HCT116 (cell line): ENCODE measurements around the gene CDH13. TPM values are rescaled to one million over a fixed set of nuclear protein-coding genes. Genes with fewer than 3 reads are reported as not detected.

Experiments used
- ATAC-seq: fragments of 200-7000 bp; cut with Tn5 transposase; 2 replicates; pipeline ENCODE4 v1.9.1; 2020; ENCODE audit warnings: mild to moderate bottlenecking, moderate library complexity
- BruUV-seq: library from RNA; stranded (reverse); fragments of 400-500 nt; replicated peaks from 2 replicates; lab custom pipeline; 2021; lab: Mats Ljungman, UMichigan
- CTCF ChIA-PET: fragments of 300-600 bp; sonication (Branson Sonifier 250); formaldehyde crosslinking; loops from one replicate; lab custom pipeline; 2021; ENCODE audit warnings: antibody characterized with exemption; lab: Charles Lee
- POLR2A ChIA-PET: fragments of 300-600, 350-600 bp; sonication (Branson Sonifier 250); formaldehyde crosslinking; loops from one replicate; lab custom pipeline; 2021; ENCODE audit warnings: antibody characterized with exemption; lab: Charles Lee
- RAD21 ChIA-PET, 2 experiments: fragments of 300-600 bp; sonication (Branson Sonifier 250); formaldehyde crosslinking; loops; one replicate each; lab custom pipeline; 2023; ENCODE audit warnings: low total read pairs in 2 of 2; ENCODE audit not compliant: uncharacterized antibody in 2 of 2, unreplicated experiment in 2 of 2, low non-redundant PET in 1 of 2; lab: Charles Lee
- DNase-seq: peaks from one replicate; pipeline ENCODE4 v3.0.0-alpha.2; 2010; ENCODE audit warnings: low read depth, low spot score
- H2AFZ ChIP-seq: fragments of 200-600 bp; shearing (Covaris generic), sonication (generic); 2 replicates; pipeline ENCODE4 v1.6.1; 2017; ENCODE audit warnings: low read depth, mixed run types, mixed read lengths, antibody characterized with exemption, low read length; ENCODE audit not compliant: poor library complexity, severe bottlenecking
- H3K27ac ChIP-seq: 2 replicates; pipeline ENCODE4 v1.5.1; 2012; ENCODE audit warnings: low read depth, low read length
- H3K27me3 ChIP-seq: fragments of 200-600 bp; sonication (generic); 2 replicates; pipeline ENCODE4 v1.6.1; 2016; ENCODE audit warnings: mixed run types, low read length, mixed read lengths; ENCODE audit not compliant: insufficient read depth
- H3K36me3 ChIP-seq, 2 experiments: fragments of 200-500 bp in 1 of 2; fragments of 200-600 bp in 1 of 2; sonication (Bioruptor generic) in 1 of 2; sonication (generic) in 1 of 2; 2 replicates each; pipeline versions ENCODE4 v1.5.1 to v1.6.1; 2014 to 2016; ENCODE audit warnings: low read length in 2 of 2, inconsistent platforms in 1 of 2, mixed read lengths in 1 of 2, mixed run types in 1 of 2; ENCODE audit not compliant: insufficient read depth in 2 of 2, control insufficient read depth in 1 of 2
- H3K4me1 ChIP-seq, 2 experiments: fragments of 200-600 bp in 1 of 2; sonication (generic) in 1 of 2; 2 replicates each; pipeline versions ENCODE4 v1.5.1 to v1.6.1; 2012 to 2017; ENCODE audit warnings: low read length in 2 of 2, inconsistent platforms in 1 of 2, mild to moderate bottlenecking in 1 of 2, mixed read lengths in 1 of 2, mixed run types in 1 of 2, moderate library complexity in 1 of 2; ENCODE audit not compliant: insufficient read depth in 2 of 2, control insufficient read depth in 1 of 2
- H3K4me2 ChIP-seq: fragments of 200-600 bp; sonication (generic); 2 replicates; pipeline ENCODE4 v1.6.1; 2017; ENCODE audit warnings: mixed run types, low read length, mixed read lengths
- H3K4me3 ChIP-seq, 2 experiments: fragments of 200-600 bp in 1 of 2; sonication (generic) in 1 of 2; replicated peaks in 1 of 2; 2 replicates each; pipeline ENCODE4 v1.5.1; 2011 to 2016; ENCODE audit warnings: low read length in 2 of 2, control low read depth in 1 of 2, low read depth in 1 of 2, mild to moderate bottlenecking in 1 of 2, mixed read lengths in 1 of 2, mixed run types in 1 of 2
- H3K79me2 ChIP-seq: fragments of 200-600 bp; sonication (generic); 2 replicates; pipeline ENCODE4 v1.6.1; 2017; ENCODE audit warnings: mild to moderate bottlenecking, mixed run types, low read length, moderate library complexity, mixed read lengths; ENCODE audit not compliant: insufficient read depth
- H3K9ac ChIP-seq: fragments of 200-600 bp; sonication (generic); 2 replicates; pipeline ENCODE4 v1.6.1; 2016; ENCODE audit warnings: low read length, mixed read lengths
- H3K9me2 ChIP-seq: fragments of 200-600 bp; sonication (generic), shearing (Covaris generic); 2 replicates; pipeline ENCODE4 v1.6.1; 2017; ENCODE audit warnings: mixed run types, mild to moderate bottlenecking, moderate library complexity; ENCODE audit not compliant: insufficient read depth
- H3K9me3 ChIP-seq, 2 experiments: fragments of 200-500 bp in 1 of 2; fragments of 200-600 bp in 1 of 2; sonication (Bioruptor generic) in 1 of 2; sonication (generic) in 1 of 2; 2 replicates each; pipeline ENCODE4 v1.6.1; 2014 to 2017; ENCODE audit warnings: low read length in 2 of 2, mixed read lengths in 2 of 2, inconsistent platforms in 1 of 2, low read depth in 1 of 2, mild to moderate bottlenecking in 1 of 2, mixed run types in 1 of 2, moderate library complexity in 1 of 2; ENCODE audit not compliant: control insufficient read depth in 1 of 2, insufficient read depth in 1 of 2
- H4K20me1 ChIP-seq: fragments of 200-600 bp; sonication (generic), shearing (Covaris generic); 2 replicates; pipeline ENCODE4 v1.6.1; 2017; ENCODE audit warnings: mixed run types, mild to moderate bottlenecking, moderate library complexity; ENCODE audit not compliant: insufficient read depth
- CBX3 ChIP-seq: IDR thresholded peaks from 2 replicates; pipeline ENCODE4 v1.6.1; 2012; ENCODE audit warnings: low read depth
- CEBPB ChIP-seq: IDR thresholded peaks from 2 replicates; pipeline ENCODE4 v1.6.1; 2012; ENCODE audit warnings: low read depth
- EGR1 ChIP-seq: IDR thresholded peaks from 2 replicates; pipeline ENCODE4 v1.6.1; 2012; ENCODE audit warnings: low read depth
- ELF1 ChIP-seq: IDR thresholded peaks from 2 replicates; pipeline ENCODE4 v1.6.1; 2012; ENCODE audit warnings: low read depth, borderline replicate concordance
- EZH2 ChIP-seq: fragments of 200-600 bp; sonication (generic); IDR thresholded peaks from 2 replicates; pipeline ENCODE4 v1.6.1; 2017; ENCODE audit warnings: antibody characterized with exemption, mixed run types
- EZH2phosphoT487 ChIP-seq: fragments of 200-600 bp; IDR thresholded peaks from 2 replicates; pipeline ENCODE4 v1.6.1; 2018; ENCODE audit warnings: antibody characterized with exemption, borderline replicate concordance
- JUND ChIP-seq: IDR thresholded peaks from 2 replicates; pipeline ENCODE4 v1.6.1; 2012
- POLR2A ChIP-seq: IDR thresholded peaks from 2 replicates; pipeline ENCODE4 v1.7.0; 2011; ENCODE audit warnings: borderline replicate concordance; ENCODE audit not compliant: insufficient read depth, insufficient read length; ENCODE audit errors: extremely low read depth
- POLR2AphosphoS5 ChIP-seq: IDR thresholded peaks from 2 replicates; pipeline ENCODE4 v1.6.1; 2011; ENCODE audit warnings: mild to moderate bottlenecking, low read depth, low read length, moderate library complexity
- RAD21 ChIP-seq: IDR thresholded peaks from 2 replicates; pipeline ENCODE4 v1.6.1; 2012; ENCODE audit warnings: low read depth, mild to moderate bottlenecking
- SIN3A ChIP-seq: IDR thresholded peaks from 2 replicates; pipeline ENCODE4 v1.6.1; 2012; ENCODE audit warnings: low read depth
- SRF ChIP-seq: IDR thresholded peaks from 2 replicates; pipeline ENCODE4 v1.6.1; 2012; ENCODE audit warnings: low read depth
- YY1 ChIP-seq: IDR thresholded peaks from 2 replicates; pipeline ENCODE4 v1.6.1; 2011; ENCODE audit warnings: low read length, low read depth, moderate library complexity, mild to moderate bottlenecking; ENCODE audit not compliant: insufficient replicate concordance; ENCODE audit errors: extremely low read depth
- ZFX ChIP-seq: fragments of 450-650 bp; IDR thresholded peaks from 2 replicates; pipeline ENCODE4 v1.6.1; 2017
- ZNF274 ChIP-seq: fragments of 200-500 bp; sonication (Bioruptor generic); IDR thresholded peaks from 2 replicates; pipeline ENCODE4 v1.6.1; 2014; ENCODE audit warnings: mild to moderate bottlenecking, low read depth, low read length, inconsistent platforms
- intact Hi-C: fragments of 100-400 bp; cut with micrococcal nuclease; formaldehyde crosslinking; loops from 2 replicates; pipeline ENCODE4 v1.10.0; 2022
- total RNA-seq: library from RNA; stranded (reverse); gene quantifications from one replicate; pipeline ENCODE4 v1.2.1, GENCODE V29; 2021; ENCODE audit not compliant: unreplicated experiment
- TF ChIP-seq, protein P1 (sequence below): IDR thresholded peaks from 2 replicates; pipeline ENCODE4 v1.6.1; 2012
- TF ChIP-seq, protein P2 (sequence below): IDR thresholded peaks from 2 replicates; pipeline ENCODE4 v1.6.1; 2012; ENCODE audit warnings: low read depth
- TF ChIP-seq, protein P3 (sequence below): IDR thresholded peaks from 2 replicates; pipeline ENCODE4 v1.6.1; 2012

Gene CDH13
- total RNA-seq, 1 experiment from 2014 or later: not detected

DNA sequence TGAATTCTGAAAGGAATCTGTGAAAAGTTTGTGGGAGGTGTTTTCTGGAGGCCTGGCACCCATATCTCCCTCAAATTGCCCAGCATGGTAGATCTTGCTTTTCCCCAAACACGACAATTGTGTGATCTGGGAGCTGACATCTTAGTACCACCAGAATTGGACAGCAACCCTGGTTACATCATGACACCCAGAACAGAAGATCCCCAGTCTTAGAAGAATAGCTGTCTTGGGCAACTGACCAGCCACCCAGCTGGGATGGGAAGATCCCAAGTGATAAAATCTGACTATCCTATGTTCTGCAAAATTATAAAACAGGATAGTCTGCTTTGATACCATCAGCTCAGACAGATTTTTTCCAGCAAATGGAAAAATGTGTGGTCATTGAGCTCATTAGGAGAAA is 235.3 kb downstream of the CDH13 start:
- H3K9ac ChIP-seq: no peak overlapping the region
- no TSS peak for BruUV-seq
- H3K36me3 ChIP-seq: no peaks in the 10 kb centered on the region
- TF ChIP-seq ZFX (no peak), CEBPB (no peak), POLR2A (no peak), EZH2 (no peak), JUND (no peak), POLR2AphosphoS5 (no peak), YY1 (no peak), RAD21 (no peak)
- TF ChIP-seq, protein P1, sequence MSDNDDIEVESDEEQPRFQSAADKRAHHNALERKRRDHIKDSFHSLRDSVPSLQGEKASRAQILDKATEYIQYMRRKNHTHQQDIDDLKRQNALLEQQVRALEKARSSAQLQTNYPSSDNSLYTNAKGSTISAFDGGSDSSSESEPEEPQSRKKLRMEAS: no peak
- ChIA-PET CTCF (no interaction called here), RAD21 (no interaction called here), POLR2A (no interaction called here)
- H3K4me1 ChIP-seq: no peaks in the 10 kb centered on the region
- no peak overlapping the region for H2AFZ ChIP-seq
- ATAC-seq (no peak), DNase-seq (no peak)
- intact Hi-C loops: no loop called here
- no peaks in the 10 kb centered on the region for H3K79me2 ChIP-seq
- peaks cover 18 to 30% of the 10 kb centered on the region in 2 experiments; a peak in 2 of 4 replicates for H3K9me3 ChIP-seq
- H3K4me3 ChIP-seq: no peak overlapping the region
- no peak overlapping the region for H3K27ac ChIP-seq
- H3K27me3 ChIP-seq: no peaks in the 10 kb centered on the region
- H3K9me2 ChIP-seq: no peaks in the 10 kb centered on the region
- no peaks in the 10 kb centered on the region for H4K20me1 ChIP-seq
- no peak overlapping the region for H3K4me2 ChIP-seq

GRCh38 chr16:82864332-82865040 is 237.7 kb downstream of the CDH13 start:
- ChIA-PET RAD21 (no interaction called here), CTCF (no interaction called here), POLR2A (no interaction called here)
- no peak overlapping the region for H3K9ac ChIP-seq
- no peaks in the 10 kb centered on the region for H3K4me1 ChIP-seq
- H3K9me3 ChIP-seq: peaks cover 19 to 27% of the 10 kb centered on the region in 2 experiments; a peak in 2 of 4 replicates
- ATAC-seq: no peak
- no peak overlapping the region for H3K4me3 ChIP-seq
- DNase-seq: no peak
- H4K20me1 ChIP-seq: no peaks in the 10 kb centered on the region
- H3K27me3 ChIP-seq: no peaks in the 10 kb centered on the region
- H3K9me2 ChIP-seq: no peaks in the 10 kb centered on the region
- no peak overlapping the region for H3K4me2 ChIP-seq
- H2AFZ ChIP-seq: no peak overlapping the region
- H3K79me2 ChIP-seq: no peaks in the 10 kb centered on the region
- no peak overlapping the region for H3K27ac ChIP-seq
- BruUV-seq: no TSS peak
- intact Hi-C loops: no loop called here
- no peaks in the 10 kb centered on the region for H3K36me3 ChIP-seq
- TF ChIP-seq CBX3 (no peak), YY1 (no peak), CEBPB (no peak), ZFX (no peak), ELF1 (no peak), ZNF274 (no peak), SIN3A (no peak), EZH2phosphoT487 (no peak), POLR2AphosphoS5 (no peak), RAD21 (no peak), EZH2 (no peak), SRF (no peak), JUND (no peak), EGR1 (no peak)
- TF ChIP-seq, protein P2, sequence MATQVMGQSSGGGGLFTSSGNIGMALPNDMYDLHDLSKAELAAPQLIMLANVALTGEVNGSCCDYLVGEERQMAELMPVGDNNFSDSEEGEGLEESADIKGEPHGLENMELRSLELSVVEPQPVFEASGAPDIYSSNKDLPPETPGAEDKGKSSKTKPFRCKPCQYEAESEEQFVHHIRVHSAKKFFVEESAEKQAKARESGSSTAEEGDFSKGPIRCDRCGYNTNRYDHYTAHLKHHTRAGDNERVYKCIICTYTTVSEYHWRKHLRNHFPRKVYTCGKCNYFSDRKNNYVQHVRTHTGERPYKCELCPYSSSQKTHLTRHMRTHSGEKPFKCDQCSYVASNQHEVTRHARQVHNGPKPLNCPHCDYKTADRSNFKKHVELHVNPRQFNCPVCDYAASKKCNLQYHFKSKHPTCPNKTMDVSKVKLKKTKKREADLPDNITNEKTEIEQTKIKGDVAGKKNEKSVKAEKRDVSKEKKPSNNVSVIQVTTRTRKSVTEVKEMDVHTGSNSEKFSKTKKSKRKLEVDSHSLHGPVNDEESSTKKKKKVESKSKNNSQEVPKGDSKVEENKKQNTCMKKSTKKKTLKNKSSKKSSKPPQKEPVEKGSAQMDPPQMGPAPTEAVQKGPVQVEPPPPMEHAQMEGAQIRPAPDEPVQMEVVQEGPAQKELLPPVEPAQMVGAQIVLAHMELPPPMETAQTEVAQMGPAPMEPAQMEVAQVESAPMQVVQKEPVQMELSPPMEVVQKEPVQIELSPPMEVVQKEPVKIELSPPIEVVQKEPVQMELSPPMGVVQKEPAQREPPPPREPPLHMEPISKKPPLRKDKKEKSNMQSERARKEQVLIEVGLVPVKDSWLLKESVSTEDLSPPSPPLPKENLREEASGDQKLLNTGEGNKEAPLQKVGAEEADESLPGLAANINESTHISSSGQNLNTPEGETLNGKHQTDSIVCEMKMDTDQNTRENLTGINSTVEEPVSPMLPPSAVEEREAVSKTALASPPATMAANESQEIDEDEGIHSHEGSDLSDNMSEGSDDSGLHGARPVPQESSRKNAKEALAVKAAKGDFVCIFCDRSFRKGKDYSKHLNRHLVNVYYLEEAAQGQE: no peak
- TF ChIP-seq, protein P3, sequence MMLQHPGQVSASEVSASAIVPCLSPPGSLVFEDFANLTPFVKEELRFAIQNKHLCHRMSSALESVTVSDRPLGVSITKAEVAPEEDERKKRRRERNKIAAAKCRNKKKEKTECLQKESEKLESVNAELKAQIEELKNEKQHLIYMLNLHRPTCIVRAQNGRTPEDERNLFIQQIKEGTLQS: no peak
